Brain pericyte (primary cell): ENCODE results near the gene CAPN9.
"Not testable (repeated sequence)": the region's sequence is repeated elsewhere in the genome, so short reads cannot be mapped to it uniquely, and the experiment has no call there.

ENCODE experiments used
- DNase-seq: peaks from one replicate; pipeline ENCODE4 v3.0.0-alpha.2; 2012; ENCODE audit warnings: low read depth, low spot score

CAPN9 gene, protein sequence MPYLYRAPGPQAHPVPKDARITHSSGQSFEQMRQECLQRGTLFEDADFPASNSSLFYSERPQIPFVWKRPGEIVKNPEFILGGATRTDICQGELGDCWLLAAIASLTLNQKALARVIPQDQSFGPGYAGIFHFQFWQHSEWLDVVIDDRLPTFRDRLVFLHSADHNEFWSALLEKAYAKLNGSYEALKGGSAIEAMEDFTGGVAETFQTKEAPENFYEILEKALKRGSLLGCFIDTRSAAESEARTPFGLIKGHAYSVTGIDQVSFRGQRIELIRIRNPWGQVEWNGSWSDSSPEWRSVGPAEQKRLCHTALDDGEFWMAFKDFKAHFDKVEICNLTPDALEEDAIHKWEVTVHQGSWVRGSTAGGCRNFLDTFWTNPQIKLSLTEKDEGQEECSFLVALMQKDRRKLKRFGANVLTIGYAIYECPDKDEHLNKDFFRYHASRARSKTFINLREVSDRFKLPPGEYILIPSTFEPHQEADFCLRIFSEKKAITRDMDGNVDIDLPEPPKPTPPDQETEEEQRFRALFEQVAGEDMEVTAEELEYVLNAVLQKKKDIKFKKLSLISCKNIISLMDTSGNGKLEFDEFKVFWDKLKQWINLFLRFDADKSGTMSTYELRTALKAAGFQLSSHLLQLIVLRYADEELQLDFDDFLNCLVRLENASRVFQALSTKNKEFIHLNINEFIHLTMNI

DNA sequence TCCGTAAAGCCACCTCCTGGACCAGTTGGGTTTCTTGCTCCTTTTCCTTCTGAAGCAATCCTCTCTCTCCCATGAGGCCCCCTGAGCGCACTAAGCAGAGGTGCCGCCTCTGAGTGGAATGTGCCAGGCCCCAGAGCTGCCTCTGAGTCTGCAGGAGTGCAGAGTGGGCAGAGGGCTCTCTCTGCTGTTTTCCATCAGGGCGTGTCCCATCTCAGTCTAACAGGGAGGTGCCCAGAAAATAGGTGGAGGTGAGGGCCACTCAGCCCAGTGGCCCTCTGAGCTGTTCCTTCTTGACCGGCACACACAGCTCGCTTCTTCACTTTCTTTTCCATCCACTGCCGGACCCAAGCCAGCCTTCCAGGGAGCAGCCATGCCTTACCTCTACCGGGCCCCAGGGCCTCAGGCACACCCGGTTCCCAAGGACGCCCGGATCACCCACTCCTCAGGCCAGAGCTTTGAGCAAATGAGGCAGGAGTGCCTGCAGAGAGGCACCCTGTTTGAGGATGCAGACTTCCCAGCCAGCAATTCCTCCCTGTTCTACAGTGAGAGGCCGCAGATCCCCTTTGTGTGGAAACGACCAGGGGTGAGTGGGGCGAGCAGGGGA lies at the start of gene CAPN9:
Gene CAPN9 (plus strand): TSS at position 262 of the 604 bp plus-strand sequence. CDS start 109 bp downstream, at position 371.
- DNase-seq: no peak

DNA sequence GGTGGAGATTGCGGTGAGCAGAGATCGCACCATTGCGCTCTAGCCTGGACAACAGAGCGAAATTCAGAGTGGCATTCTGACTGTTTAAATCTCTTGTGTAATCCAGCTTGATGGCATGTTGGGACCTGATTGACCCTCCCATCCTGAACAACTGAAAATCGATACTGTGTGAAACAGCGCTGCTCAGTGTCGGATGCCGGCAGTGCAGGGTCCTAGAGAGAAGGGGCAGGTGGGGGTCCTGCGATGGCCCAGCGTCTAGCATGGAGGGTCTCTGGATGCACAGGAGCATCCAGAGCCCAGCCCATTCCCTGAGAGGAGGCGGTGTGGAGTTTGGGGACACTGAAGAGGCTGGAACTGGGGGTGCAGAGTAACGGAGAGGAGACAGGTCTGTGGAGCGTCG lies 49.1 kb upstream of the CAPN9 start:
- no peak for DNase-seq

DNA sequence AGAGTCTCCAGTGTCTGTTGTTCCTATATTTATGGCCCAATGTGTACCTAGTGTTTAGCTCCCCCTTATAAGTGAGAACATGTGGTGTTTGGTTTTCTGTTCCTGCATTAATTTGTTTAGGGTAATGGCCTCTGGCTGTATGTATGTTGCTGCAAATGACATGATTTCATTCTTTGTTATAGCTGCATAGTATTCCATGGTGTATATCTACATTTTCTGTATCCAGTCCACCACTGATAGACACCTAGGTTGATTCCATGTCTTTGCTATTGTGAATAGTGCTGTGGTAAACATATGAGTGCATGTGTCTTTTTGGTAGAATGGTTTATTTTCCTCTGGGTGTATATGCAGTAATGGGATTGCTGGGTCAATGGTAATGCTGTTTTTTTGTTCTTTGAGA lies 48.2 kb upstream of the CAPN9 start:
- DNase-seq: not testable (repeated sequence)

DNA sequence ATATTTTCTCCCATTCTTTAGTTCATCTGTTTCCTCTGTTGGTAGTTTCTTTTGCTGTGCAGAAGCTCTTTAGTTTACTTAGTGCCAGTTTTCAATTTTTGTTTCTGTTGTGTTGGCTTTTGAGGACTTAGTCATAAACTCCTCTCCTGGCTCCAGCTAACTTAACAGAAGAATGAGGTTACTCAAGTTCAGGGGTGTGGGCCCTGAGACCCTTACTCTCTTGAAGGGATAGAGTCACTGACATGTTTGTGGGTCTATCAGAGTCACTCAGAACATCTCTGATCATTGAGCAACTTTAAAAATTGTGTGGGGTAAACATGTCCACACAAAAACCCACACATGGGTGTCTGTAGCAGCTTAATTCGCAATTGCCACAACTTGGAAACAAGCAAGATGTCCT lies 47.5 kb upstream of the CAPN9 start:
- DNase-seq: no peak

DNA sequence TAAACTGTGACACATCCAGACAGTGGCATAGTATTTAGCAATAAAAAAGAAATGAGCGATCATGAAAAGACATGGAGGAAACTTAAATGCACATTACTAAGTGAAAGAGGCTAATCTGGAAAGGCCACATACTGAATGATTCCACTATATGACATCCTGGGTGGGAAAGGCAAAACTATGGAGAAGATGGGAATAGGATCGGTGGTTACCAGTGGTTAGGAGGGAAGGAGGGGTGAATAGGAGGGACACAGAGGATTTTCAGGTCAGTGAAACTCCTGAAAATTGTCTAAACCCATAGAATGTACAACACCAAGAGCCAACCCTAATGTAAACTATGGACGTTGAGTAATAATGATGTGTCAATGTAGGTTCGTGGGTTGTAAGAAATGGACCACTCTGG lies 47.1 kb upstream of the CAPN9 start:
- no peak for DNase-seq

DNA sequence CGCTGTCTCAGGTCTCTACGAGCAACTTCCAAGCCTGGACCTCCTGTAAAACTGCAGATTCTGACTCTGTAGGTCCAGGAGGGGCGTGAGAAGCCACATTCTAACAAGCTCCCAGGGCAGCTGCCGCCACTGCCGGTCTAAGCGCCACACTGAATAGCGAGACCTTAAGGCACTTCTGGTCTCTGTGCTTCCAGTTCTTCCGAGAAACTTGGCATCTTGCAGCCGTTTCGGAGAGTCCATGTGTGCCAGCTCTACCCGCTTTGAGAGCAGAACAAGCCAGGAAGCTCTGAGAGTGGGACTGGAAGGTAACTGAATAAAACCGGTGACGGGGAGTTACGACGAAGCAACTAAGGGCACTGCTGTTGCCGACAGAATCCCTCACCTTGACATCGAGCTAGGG lies 45.8 kb upstream of the CAPN9 start:
- DNase-seq: no peak

DNA sequence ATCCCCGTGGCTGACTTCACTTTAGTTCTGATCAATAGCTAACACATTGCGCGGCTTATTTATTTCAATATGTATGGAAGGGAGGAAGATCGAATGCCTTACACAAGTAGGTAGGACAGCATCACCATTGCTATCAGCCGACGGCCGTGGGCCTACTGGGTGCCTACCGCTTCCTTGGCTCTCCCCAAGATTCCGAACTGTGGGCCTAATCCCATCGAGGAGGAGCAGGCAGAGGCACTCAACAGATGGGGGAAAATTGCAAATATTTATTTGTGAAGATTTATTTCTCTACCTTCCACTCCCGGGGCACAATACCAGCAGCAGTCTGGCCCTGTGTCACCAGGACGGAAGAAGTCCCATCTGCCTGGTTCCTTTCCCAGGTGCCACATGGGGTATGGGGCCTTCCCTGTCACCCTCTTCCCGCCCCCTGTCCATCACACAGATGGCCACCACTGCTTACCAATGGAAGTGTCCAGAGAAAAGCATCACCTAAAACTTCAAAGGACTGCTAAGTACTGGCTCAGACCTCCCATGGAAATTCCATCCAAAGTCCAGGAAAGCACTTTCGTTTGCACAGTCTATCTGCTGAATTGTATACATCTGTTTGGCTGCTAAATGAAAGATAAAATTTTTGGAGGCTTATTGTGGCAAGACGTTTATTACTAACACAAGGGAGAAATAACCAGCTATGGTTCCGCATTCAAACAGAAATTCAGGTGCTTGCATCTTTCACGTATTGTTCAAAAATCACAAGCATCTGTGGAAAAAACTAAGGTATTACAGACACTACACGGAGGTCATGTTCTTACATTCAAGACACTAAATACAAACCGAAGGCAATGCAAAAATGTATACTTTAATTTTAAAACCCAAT lies 45.1 kb upstream of the CAPN9 start:
- DNase-seq: no peak

DNA sequence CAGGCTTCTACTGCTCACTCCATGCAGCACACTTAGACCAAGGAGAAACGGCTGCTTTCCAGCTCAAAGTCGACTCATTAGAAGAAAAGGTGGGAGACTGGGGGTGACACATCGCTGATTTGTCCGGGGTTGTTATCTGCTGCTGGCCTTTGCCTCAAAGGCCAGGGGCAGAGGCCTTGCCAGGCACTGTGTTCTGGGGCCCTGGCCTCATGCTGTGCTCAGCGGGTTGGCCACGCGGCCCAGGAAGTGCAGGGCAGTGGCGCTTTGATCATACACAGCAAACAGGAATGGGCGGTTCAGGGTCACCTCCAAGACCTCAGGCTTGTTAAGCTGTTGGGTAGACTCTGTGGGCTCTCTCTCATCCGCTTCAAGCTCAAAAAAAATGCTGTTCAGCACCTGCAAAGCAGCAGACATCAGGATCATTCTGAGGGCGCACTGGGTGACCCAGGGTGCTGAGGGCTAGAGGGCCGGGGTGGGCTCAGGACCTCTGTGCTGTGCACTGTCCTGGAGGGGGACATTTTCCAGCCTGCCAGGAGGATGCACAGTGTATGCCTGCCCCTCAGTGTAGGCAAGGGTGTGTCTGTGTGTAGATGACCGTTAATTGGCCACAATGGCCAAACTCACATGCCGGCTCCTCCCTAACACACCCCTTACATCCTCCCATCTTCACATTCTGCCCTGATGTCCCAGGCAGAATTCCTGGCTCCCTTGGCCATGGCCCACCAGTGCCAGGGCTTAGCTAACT lies 44.1 kb upstream of the CAPN9 start:
- no peak for DNase-seq

DNA sequence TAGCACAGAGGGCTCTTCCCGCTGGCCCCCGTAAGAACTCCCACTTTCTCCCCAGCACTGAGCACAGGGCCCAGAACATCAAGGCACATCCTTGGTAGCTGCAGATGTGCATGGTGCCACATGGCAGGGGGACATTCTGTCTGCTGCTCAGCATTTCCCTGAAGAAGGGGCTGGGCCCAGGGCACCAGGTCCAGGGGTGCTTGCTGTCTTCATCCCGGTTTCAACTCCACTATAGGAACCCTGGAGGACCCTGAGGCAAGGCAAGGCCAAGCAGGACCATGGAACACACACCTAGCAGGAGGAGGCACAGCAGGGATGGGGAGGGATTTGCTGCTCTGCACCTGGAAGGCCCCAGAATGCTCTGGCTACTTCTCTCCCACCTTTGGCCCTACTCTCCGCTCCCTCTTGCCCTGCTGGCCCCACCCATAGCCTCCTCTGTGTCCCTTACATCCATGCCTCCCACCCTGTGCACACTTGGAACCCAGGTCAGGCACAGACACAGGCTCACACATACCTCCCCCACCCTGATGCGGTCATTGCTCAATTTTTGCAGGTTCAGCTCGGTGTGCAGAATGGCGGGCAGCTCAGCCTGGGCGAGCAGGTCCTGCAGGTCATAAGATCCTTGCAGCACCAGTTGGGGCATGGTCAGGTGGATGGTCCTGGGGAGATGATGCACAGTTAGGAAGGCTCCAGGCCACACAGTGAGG lies 43.4 kb upstream of the CAPN9 start:
- no peak for DNase-seq

DNA sequence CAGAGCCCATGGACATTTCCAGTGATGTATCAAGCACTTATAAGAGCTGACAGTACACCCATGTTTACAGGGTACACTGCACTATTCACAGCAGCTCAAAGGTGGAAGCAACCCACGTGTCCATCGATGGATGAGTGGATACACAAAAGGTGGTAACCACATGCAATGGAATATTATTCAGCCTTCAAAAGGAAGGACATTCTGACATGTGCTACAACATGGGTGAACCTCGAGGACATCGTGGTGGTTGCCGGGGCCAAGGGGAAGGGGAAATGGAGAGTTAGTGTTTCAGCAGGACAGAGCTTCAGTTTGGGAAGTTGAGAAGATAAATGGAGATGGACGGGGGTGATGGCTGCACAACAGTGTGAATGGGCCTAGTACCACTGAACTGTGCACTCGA lies 42.4 kb upstream of the CAPN9 start:
- no peak for DNase-seq

DNA sequence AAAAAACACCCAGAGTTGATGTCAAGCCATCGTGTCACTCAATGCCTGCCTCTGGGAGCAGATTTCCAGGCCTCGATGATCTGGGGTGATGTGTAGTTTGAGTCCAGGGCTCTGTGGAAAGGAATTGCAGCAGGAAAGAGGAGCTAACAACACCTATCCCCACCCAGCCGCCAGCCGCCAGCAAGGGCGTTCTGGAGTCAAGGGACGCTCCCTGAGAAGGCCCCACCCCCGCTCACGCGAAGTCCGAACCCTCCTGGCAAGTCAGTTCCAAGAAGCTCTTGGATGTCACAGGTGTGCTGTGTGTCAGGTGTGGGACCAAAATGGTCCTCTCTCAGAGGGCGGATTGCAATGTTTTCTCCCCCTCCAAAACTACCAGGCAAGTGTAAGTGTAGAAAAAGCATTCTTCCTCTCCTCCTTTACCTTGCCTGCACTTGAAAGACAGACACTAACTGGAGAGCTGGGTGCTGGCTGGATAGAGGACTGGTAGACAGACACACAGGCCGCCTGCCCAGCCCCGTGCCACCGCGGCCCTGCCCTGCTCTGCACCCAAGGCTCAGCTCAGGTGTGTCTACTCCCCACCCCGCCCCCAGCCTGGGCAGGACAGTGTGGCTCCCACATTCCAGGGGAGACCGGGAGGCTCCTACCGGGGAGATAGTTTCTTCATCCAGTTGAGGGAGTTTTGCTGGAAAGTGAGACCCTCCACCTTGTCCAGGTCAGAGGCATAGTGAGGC lies 41.7 kb upstream of the CAPN9 start:
- DNase-seq: no peak

DNA sequence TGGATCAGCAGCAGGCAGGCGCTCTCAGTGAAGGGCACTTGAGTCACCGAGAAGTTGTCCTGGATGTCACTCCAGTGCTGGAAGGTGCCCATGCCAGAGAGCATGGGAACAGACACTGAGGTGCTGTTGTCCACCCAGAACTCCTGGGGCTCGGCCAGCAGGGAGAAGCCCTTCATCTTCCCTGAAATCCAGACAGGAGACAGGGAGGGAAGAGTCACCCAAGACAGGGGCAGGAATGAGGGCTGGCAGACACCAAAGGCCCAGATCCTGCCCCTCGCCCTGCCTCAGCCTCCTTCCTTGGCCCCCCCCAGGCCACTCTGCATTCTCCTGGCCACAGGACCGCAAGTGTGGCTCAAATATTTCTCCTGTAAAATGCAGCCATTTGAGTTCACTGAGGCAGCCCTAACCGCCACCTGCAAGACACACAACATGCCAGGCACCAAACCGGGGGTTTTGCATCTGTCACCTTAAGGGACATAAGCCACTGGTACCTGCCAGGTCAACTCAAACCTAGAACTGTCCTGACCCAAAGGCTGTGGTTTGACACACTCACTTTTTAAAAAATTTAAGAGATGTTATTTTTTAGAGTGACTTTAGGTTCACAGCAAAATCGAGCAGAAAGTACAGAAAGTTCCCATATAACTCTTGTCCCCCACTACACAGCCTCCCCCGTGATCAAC lies 41.0 kb upstream of the CAPN9 start:
- DNase-seq: no peak

DNA sequence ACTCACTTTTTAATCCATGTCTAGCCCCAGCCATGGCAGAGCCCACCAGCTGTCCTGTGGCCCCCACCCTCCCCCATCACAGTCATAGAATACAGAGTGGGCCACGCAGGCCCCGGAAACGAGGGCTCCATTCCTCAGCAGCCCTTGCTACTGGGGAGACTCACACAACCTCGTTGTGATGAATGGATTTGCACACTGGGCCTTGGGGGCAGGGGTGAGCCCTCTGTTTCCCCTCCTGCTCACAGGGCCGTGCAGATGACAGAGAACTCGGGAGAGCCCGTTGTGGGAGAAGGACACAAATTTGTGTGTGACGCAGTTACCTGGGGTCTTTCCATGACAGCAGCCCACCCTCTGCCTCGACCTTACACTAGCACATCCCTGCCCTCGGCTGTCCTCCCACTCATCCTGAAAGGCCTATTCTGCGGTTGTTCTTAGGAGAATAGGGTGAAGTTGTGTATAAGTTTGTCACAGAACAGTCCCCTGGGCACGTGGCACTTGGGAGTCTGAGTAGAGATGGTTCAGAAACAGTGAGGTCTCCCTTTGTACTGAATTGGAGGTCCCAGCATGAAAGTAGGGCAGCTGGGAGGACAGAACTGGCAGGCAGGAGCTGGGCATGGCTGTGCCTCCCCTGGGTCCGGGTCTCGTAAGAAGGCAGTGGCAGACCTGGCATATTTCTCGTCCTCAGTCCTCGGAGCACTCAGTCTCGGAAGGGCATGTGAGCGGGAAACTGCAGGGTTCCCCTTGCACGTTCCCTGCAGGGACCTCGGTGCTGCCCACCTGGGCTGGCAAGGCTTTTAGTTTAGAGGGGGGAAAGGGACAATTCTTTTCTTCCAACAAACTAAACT lies 40.1 kb upstream of the CAPN9 start:
- DNase-seq: no peak

DNA sequence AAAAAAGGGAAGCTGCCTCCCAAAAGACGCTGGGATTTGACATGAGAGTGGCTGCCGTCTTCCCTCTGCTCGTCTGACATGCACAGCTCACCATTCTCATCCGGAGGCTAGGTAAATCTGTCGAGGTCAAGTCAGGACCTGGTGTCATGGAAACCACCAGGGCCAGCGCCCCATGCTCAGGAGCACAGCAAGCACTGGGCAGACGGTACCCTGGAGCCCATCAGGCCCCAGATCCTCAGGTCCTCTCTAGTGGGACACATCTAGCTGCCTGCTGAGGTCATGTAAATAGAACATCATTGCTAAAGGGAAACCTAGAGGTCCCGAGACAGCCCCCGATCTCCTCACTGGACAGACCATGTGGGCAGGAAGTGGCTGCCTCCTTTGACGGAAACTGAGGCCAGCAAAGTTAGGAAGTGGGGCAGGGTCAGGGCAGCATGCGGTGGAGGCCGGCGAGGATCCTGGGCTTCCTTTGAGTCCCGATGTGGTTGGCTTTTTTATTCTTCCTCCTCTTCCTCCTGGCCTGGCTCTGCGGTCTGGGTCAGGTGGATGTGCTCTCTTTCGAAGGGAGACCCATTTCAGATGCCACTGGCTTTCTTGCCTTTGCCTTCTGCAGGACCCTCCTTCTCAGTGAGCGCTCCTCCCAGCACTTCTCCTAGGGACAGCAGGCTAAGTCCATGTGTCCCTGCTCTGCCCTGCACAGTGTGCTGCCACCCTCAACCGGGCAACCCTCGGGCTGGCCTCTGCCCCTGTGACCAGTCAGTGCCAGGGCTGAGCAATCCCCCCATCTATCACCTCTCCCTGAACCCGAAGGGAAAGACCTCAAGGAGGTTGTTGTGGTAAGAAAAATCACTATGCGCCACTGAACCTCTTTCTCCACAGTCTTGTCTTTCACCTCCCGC lies 39.2 kb upstream of the CAPN9 start:
- no peak for DNase-seq

DNA sequence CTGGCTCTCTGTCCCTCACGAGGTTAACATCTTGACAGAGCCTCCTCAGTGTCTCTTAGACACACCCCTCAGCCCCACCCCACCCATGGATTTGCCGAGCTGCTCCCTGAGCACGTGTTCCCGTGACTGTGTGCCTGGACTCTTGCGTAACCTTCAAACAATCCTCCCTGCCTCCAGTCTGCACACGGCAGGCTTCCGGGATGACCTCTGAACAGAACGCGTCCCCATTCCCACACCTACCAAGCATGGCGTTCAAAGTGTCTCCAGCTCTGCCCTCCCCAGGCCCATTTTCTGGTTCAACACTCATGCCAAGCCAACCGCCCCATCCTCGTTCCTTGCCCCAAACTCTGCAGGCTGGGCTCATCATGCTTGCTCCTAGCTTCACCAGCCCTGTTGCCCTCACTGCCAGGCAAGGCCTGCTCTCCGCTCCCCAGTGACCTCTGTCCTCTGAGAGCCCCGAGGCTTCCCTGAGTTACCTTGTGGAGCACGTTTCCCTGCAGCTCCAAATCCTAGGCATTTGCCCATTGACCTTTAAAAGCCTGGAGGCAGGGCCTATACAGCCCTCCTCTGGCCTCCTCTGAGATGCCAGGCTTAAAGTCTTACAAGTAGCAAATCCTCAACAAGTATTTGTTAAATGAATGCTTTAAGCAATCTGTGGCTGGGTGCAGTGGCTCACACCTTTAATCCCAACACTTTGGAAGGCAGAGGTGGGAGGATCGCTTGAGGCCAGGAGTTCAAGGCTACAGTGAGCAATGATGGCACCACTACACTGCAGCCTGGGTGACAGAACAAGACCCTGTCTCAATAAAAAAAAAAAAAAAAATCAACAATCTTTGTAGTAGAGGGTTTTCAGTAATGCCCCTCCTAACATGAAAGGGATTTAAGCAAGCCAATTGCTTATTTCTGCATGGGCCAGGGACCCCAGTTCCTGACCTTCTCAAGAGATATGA lies 38.3 kb upstream of the CAPN9 start:
- DNase-seq: no peak
